Ishikawa (cell line): ENCODE measurements around the gene ZNF385C.

ENCODE experiments used
- CREB1 ChIP-seq: IDR thresholded peaks from 2 replicates; pipeline ENCODE4 v1.6.1; 2012; ENCODE audit warnings: low read depth
- EP300 ChIP-seq: IDR thresholded peaks from 2 replicates; pipeline ENCODE4 v1.6.1; 2012; ENCODE audit warnings: borderline replicate concordance
- FOXM1 ChIP-seq: IDR thresholded peaks from 2 replicates; pipeline ENCODE4 v1.6.1; 2012; ENCODE audit warnings: low read depth, borderline replicate concordance
- MAX ChIP-seq: IDR thresholded peaks from 2 replicates; pipeline ENCODE4 v1.6.1; 2012
- NFIC ChIP-seq: IDR thresholded peaks from 2 replicates; pipeline ENCODE4 v1.6.1; 2012
- RAD21 ChIP-seq: IDR thresholded peaks from 2 replicates; pipeline ENCODE4 v1.6.1; 2012; ENCODE audit warnings: low read depth
- REST ChIP-seq: IDR thresholded peaks from 2 replicates; pipeline ENCODE4 v1.6.1; 2012; ENCODE audit warnings: low read depth, mild to moderate bottlenecking
- TAF1 ChIP-seq: IDR thresholded peaks from 2 replicates; pipeline ENCODE4 v1.6.1; 2012; ENCODE audit warnings: low read depth, mild to moderate bottlenecking
- TEAD4 ChIP-seq: IDR thresholded peaks from 2 replicates; pipeline ENCODE4 v1.6.1; 2012
- YY1 ChIP-seq: IDR thresholded peaks from 2 replicates; pipeline ENCODE4 v1.6.1; 2012; ENCODE audit warnings: low read depth
- ZBTB7A ChIP-seq: IDR thresholded peaks from 2 replicates; pipeline ENCODE4 v1.6.1; 2012; ENCODE audit warnings: low read depth

- TF ChIP-seq TAF1 (no peak), REST (no peak), ZBTB7A (no peak), RAD21 (no peak), YY1 (no peak), CREB1 (no peak), EP300 (no peak), FOXM1 (no peak), MAX (no peak), NFIC (no peak), TEAD4 (no peak)
These were observed 6.0 kb upstream of the ZNF385C start for GRCh38 chr17:42104264-42104663.
